Hepatocyte (in vitro differentiated cells): Measurements from ENCODE around the gene LY9. TPM values are rescaled to one million over a fixed set of nuclear protein-coding genes. Genes with fewer than 3 reads are reported as not detected.
A peak's percentile ranks its signal among the peaks of the same experiment; 100 is the strongest.

ENCODE experiments used
- DNase-seq: peaks from one replicate; pipeline ENCODE4 v3.0.0-alpha.2; 2016; ENCODE audit warnings: low spot score
- H2AFZ ChIP-seq: fragments of 200-600 bp; sonication (generic); 2 replicates; pipeline ENCODE4 v1.6.0; 2016; ENCODE audit warnings: antibody characterized with exemption, mild to moderate bottlenecking
- H3K27ac ChIP-seq: fragments of 200-600 bp; sonication (generic); 2 replicates; pipeline ENCODE4 v1.5.1; 2016; ENCODE audit warnings: mild to moderate bottlenecking
- H3K27me3 ChIP-seq: fragments of 200-600 bp; sonication (generic); 2 replicates; pipeline ENCODE4 v1.6.1; 2016
- H3K36me3 ChIP-seq: fragments of 200-600 bp; sonication (generic); replicated peaks from 2 replicates; pipeline ENCODE4 v1.5.1; 2016; ENCODE audit warnings: low read depth; ENCODE audit not compliant: insufficient read depth
- H3K4me1 ChIP-seq: fragments of 200-600 bp; sonication (generic); 2 replicates; pipeline ENCODE4 v1.5.1; 2016; ENCODE audit warnings: mild to moderate bottlenecking, moderate library complexity; ENCODE audit not compliant: insufficient read depth
- H3K4me2 ChIP-seq: fragments of 200-600 bp; sonication (generic); 2 replicates; pipeline ENCODE4 v1.6.0; 2016
- H3K4me3 ChIP-seq: fragments of 200-600 bp; sonication (generic); 2 replicates; pipeline ENCODE4 v1.5.1; 2016; ENCODE audit warnings: mild to moderate bottlenecking
- H3K79me2 ChIP-seq: fragments of 200-600 bp; sonication (generic); 2 replicates; pipeline ENCODE4 v1.6.0; 2017; ENCODE audit warnings: mild to moderate bottlenecking
- H3K9me2 ChIP-seq: fragments of 200-600 bp; sonication (generic); replicated peaks from 2 replicates; pipeline ENCODE4 v1.6.0; 2017; ENCODE audit warnings: mild to moderate bottlenecking; ENCODE audit not compliant: insufficient read depth
- H3K9me3 ChIP-seq: fragments of 200-600 bp; sonication (generic); 2 replicates; pipeline ENCODE4 v1.5.1; 2016; ENCODE audit warnings: low read depth, mild to moderate bottlenecking
- H4K20me1 ChIP-seq: fragments of 200-600 bp; sonication (generic); 2 replicates; pipeline ENCODE4 v1.6.0; 2016; ENCODE audit warnings: mild to moderate bottlenecking; ENCODE audit not compliant: insufficient read depth, poor library complexity, severe bottlenecking
- EZH2 ChIP-seq: fragments of 200-600 bp; sonication (generic); IDR thresholded peaks from 2 replicates; pipeline ENCODE4 v1.6.1; 2016; ENCODE audit warnings: antibody characterized with exemption, mild to moderate bottlenecking, borderline replicate concordance
- EZH2phosphoT487 ChIP-seq: fragments of 200-600 bp; sonication (generic); IDR thresholded peaks from one replicate; pipeline ENCODE4 v1.6.1; 2018; ENCODE audit warnings: antibody characterized with exemption, mild to moderate bottlenecking, low read depth, moderate library complexity; ENCODE audit not compliant: unreplicated experiment, severe bottlenecking
- WGBS: methylation state at CpG from one replicate; pipeline ENCODE4 v1.1.6; 2016; ENCODE audit warnings: low lambda C conversion rate; ENCODE audit errors: missing lambda C conversion rate; 5-methylcytosine and 5-hydroxymethylcytosine counted together
- polyA plus RNA-seq: library from polyadenylated mRNA; unstranded; fragments of >200 nt; fragmentation: Nextera tagmentation; extraction: Ambion mirVana; gene quantifications from 2 replicates; pipeline ENCODE4 v1.2.1, GENCODE V29; 2016
- total RNA-seq: library from RNA; depleted of rRNA; stranded (reverse); fragments of >200 nt; gene quantifications from 2 replicates; pipeline ENCODE4 v1.2.3, GENCODE V29; 2014
- TF ChIP-seq, protein P1 (sequence below): fragments of 200-600 bp; sonication (generic); IDR thresholded peaks from 2 replicates; pipeline ENCODE4 v1.5.1; 2016; ENCODE audit warnings: antibody characterized with exemption, mild to moderate bottlenecking; ENCODE audit not compliant: poor library complexity

The LY9 gene
- total and polyA plus RNA-seq, 2 experiments from 2014 or later = not detected

DNA sequence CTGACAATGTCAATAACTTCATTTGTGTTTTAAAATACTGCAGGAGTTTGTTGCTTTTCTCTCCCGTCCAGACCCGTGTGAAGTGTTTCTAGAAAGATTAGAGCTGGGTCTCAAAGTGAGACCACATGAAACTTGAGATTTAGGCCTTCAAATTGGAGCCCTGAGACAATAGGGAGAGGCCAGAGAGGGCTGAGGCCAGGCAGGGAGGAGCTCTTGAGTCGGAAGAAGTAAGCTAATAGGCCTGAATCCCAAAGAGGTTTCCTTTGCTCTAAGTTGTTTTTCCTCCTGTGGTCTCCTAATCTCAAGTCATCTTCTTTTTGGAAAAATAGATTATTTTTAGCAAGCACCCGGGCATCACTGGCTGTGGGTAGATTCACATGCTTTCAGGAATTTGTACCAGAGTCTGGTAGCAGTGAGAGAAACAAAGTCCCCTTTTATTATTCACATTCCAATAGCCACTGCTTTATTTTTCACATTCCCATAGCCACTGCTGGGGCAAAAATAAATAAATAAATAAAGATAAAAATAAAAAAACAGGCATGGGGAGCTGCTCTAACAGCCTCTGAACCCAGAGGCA is 41.1 kb downstream of the LY9 start:
- H3K36me3 ChIP-seq = no peaks in the 10 kb centered on the region
- H3K27me3 ChIP-seq = no peaks in the 10 kb centered on the region
- peaks cover 5% of the 10 kb centered on the region for H3K4me1 ChIP-seq
- H3K79me2 ChIP-seq = no peaks in the 10 kb centered on the region
- no peak for DNase-seq
- H3K9me2 ChIP-seq = no peaks in the 10 kb centered on the region
- H3K4me3 ChIP-seq = no peak overlapping the region
- no peak overlapping the region for H3K4me2 ChIP-seq
- peak overlapping the region; percentile 45 for H2AFZ ChIP-seq
- TF ChIP-seq, protein P1, sequence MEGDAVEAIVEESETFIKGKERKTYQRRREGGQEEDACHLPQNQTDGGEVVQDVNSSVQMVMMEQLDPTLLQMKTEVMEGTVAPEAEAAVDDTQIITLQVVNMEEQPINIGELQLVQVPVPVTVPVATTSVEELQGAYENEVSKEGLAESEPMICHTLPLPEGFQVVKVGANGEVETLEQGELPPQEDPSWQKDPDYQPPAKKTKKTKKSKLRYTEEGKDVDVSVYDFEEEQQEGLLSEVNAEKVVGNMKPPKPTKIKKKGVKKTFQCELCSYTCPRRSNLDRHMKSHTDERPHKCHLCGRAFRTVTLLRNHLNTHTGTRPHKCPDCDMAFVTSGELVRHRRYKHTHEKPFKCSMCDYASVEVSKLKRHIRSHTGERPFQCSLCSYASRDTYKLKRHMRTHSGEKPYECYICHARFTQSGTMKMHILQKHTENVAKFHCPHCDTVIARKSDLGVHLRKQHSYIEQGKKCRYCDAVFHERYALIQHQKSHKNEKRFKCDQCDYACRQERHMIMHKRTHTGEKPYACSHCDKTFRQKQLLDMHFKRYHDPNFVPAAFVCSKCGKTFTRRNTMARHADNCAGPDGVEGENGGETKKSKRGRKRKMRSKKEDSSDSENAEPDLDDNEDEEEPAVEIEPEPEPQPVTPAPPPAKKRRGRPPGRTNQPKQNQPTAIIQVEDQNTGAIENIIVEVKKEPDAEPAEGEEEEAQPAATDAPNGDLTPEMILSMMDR = no peak
- TF ChIP-seq EZH2 (no peak), EZH2phosphoT487 (no peak)
- H4K20me1 ChIP-seq = no peaks in the 10 kb centered on the region
- no peaks in the 10 kb centered on the region for H3K9me3 ChIP-seq
- no peak overlapping the region for H3K27ac ChIP-seq
- WGBS = 61% methylated on average over 4 of the region's 4 CpGs

GRCh38 chr1:160837558-160838205 is 41.7 kb downstream of the LY9 start:
- no peak for DNase-seq
- TF ChIP-seq, protein P1 = no peak
- TF ChIP-seq EZH2 = no peak
- TF ChIP-seq EZH2phosphoT487 = no peak
- Histone ChIP-seq H3K4me3 (no peak overlapping the region), H3K36me3 (no peaks in the 10 kb centered on the region), H3K27ac (no peak overlapping the region), H3K9me2 (no peaks in the 10 kb centered on the region), H3K9me3 (no peaks in the 10 kb centered on the region), H3K27me3 (no peaks in the 10 kb centered on the region), H4K20me1 (no peaks in the 10 kb centered on the region), H3K79me2 (no peaks in the 10 kb centered on the region), H2AFZ (no peak overlapping the region), H3K4me2 (no peak overlapping the region), H3K4me1 (peaks cover 5% of the 10 kb centered on the region)
- WGBS = 93% methylated on average over 9 of the region's 9 CpGs

- Histone ChIP-seq H4K20me1 (no peaks in the 10 kb centered on the region), H3K4me1 (peaks cover 5% of the 10 kb centered on the region), H2AFZ (no peak overlapping the region), H3K27ac (no peak overlapping the region), H3K27me3 (no peaks in the 10 kb centered on the region), H3K4me3 (no peak overlapping the region), H3K36me3 (no peaks in the 10 kb centered on the region), H3K9me2 (no peaks in the 10 kb centered on the region), H3K4me2 (no peak overlapping the region), H3K79me2 (no peaks in the 10 kb centered on the region), H3K9me3 (no peaks in the 10 kb centered on the region)
- no peak for TF ChIP-seq EZH2
- TF ChIP-seq, protein P1 = no peak
- no peak for TF ChIP-seq EZH2phosphoT487
- no peak for DNase-seq
- 96% methylated on average over 7 of the region's 7 CpGs for WGBS
Measured at GRCh38 chr1:160838888-160839287, 42.9 kb downstream of the LY9 start.
